CD14-positive monocyte (primary cell): ENCODE data around the gene NOP10. TPM values are rescaled to one million over a fixed set of nuclear protein-coding genes. Genes with fewer than 3 reads are reported as not detected.

Experiments used
- DNase-seq, 3 donors: peaks; one replicate each; pipeline ENCODE4 v3.0.0-alpha.2; 2011 to 2022
- H2AFZ ChIP-seq: 2 replicates; pipeline ENCODE4 v1.6.0; 2012; ENCODE audit warnings: mild to moderate bottlenecking, low read depth, low read length, inconsistent platforms; ENCODE audit not compliant: insufficient read depth, poor library complexity, severe bottlenecking
- H3K27ac ChIP-seq, 2 donors: 1 replicate in 1 of 2; 2 replicates in 1 of 2; pipeline ENCODE4 v1.5.1; 2012 to 2013; ENCODE audit warnings: low read length in 2 of 2, control low read depth in 1 of 2, inconsistent platforms in 1 of 2, low read depth in 1 of 2, mild to moderate bottlenecking in 1 of 2
- H3K27me3 ChIP-seq, 2 donors: one replicate each; pipeline versions ENCODE4 v1.6.0 to v1.6.1; 2011 to 2013; ENCODE audit warnings: low read length in 2 of 2; ENCODE audit not compliant: control insufficient read depth in 2 of 2, insufficient read depth in 2 of 2
- H3K36me3 ChIP-seq, 2 donors: replicated peaks in 1 of 2; 1 replicate in 1 of 2; 2 replicates in 1 of 2; pipeline versions ENCODE4 v1.5.1 to v1.6.1; 2012 to 2013; ENCODE audit warnings: low read length in 2 of 2, control low read depth in 1 of 2, inconsistent platforms in 1 of 2, mild to moderate bottlenecking in 1 of 2; ENCODE audit not compliant: insufficient read depth in 2 of 2, control insufficient read depth in 1 of 2
- H3K4me1 ChIP-seq, 2 donors: 1 replicate in 1 of 2; 2 replicates in 1 of 2; pipeline versions ENCODE4 v1.5.1 to v1.6.1; 2012 to 2013; ENCODE audit warnings: low read length in 2 of 2, control low read depth in 1 of 2, inconsistent platforms in 1 of 2, mild to moderate bottlenecking in 1 of 2, moderate library complexity in 1 of 2; ENCODE audit not compliant: insufficient read depth in 2 of 2, control insufficient read depth in 1 of 2
- H3K4me2 ChIP-seq: replicated peaks from 2 replicates; pipeline ENCODE3; 2012; ENCODE audit warnings: low read length, moderate library complexity, mild to moderate bottlenecking; ENCODE audit not compliant: poor library complexity, severe bottlenecking; ENCODE audit errors: extremely low read depth
- H3K4me3 ChIP-seq, 3 experiments: fragments of 200-600 bp in 1 of 3; sonication (generic) in 1 of 3; replicated peaks in 1 of 3; 1 replicate in 2 of 3; 2 replicates in 1 of 3; pipeline ENCODE4 v1.5.1; 2011 to 2013; ENCODE audit warnings: low read length in 3 of 3, mild to moderate bottlenecking in 3 of 3, control low read depth in 2 of 3, low read depth in 2 of 3, inconsistent platforms in 1 of 3, moderate library complexity in 1 of 3
- H3K79me2 ChIP-seq: 2 replicates; pipeline ENCODE4 v1.6.0; 2012; ENCODE audit warnings: mild to moderate bottlenecking, control low read depth, inconsistent platforms, low read length, moderate library complexity; ENCODE audit not compliant: insufficient read depth
- H3K9ac ChIP-seq: 2 replicates; pipeline ENCODE4 v1.6.0; 2017; ENCODE audit warnings: low read length, mild to moderate bottlenecking; ENCODE audit not compliant: insufficient read depth, poor library complexity, severe bottlenecking
- H3K9me3 ChIP-seq, 2 donors: replicated peaks in 1 of 2; 1 replicate in 1 of 2; 2 replicates in 1 of 2; pipeline versions ENCODE4 v1.5.1 to v1.6.1; 2012 to 2013; ENCODE audit warnings: low read length in 2 of 2, control low read depth in 1 of 2; ENCODE audit not compliant: control insufficient read depth in 1 of 2, insufficient read depth in 1 of 2
- H4K20me1 ChIP-seq: 2 replicates; pipeline ENCODE4 v1.6.0; 2012; ENCODE audit warnings: mild to moderate bottlenecking, low read length, control low read depth, moderate library complexity; ENCODE audit not compliant: insufficient read depth
- H3K27ac Mint-ChIP-seq, 7 donors: one replicate each; pipeline ENCODE4 v1.8.0; 2020; ENCODE audit warnings: mild to moderate bottlenecking in 7 of 7, mixed read lengths in 7 of 7, moderate library complexity in 6 of 7, inconsistent platforms in 2 of 7
- H3K27me3 Mint-ChIP-seq, 3 donors: one replicate each; pipeline ENCODE4 v1.8.0; 2021 to 2022; ENCODE audit warnings: low read depth in 3 of 3, mild to moderate bottlenecking in 3 of 3, mixed read lengths in 3 of 3, moderate library complexity in 3 of 3, inconsistent platforms in 1 of 3
- H3K36me3 Mint-ChIP-seq, 2 donors: one replicate each; pipeline ENCODE4 v1.8.0; 2020; ENCODE audit warnings: mixed read lengths in 2 of 2, inconsistent platforms in 1 of 2, mild to moderate bottlenecking in 1 of 2
- H3K4me1 Mint-ChIP-seq: one replicate; pipeline ENCODE4 v1.8.0; 2020; ENCODE audit warnings: mild to moderate bottlenecking, mixed read lengths
- H3K4me3 Mint-ChIP-seq, 2 donors: one replicate each; pipeline ENCODE4 v1.8.0; 2020; ENCODE audit warnings: mild to moderate bottlenecking in 2 of 2, mixed read lengths in 2 of 2, moderate library complexity in 1 of 2
- H3K9me3 Mint-ChIP-seq, 7 donors: one replicate each; pipeline ENCODE4 v1.8.0; 2020 to 2022; ENCODE audit warnings: mixed read lengths in 7 of 7, mild to moderate bottlenecking in 6 of 7, moderate library complexity in 6 of 7, inconsistent platforms in 2 of 7
- CTCF ChIP-seq: fragments of 200-600 bp; IDR thresholded peaks from one replicate; pipeline ENCODE4 v1.8.0; 2022; ENCODE audit warnings: antibody characterized with exemption, mild to moderate bottlenecking
- WGBS: methylation state at CpG from one replicate; pipeline ENCODE4 v1.1.5; 2013; ENCODE audit warnings: missing lambda C conversion rate; ENCODE audit not compliant: insufficient coverage; 5-methylcytosine and 5-hydroxymethylcytosine counted together
- intact Hi-C, 2 donors: fragments of 100-400 bp; cut with micrococcal nuclease; formaldehyde crosslinking; loops; one replicate each; pipeline versions ENCODE4 v1.15.0 to v1.15.1; 2023
- polyA plus RNA-seq, 3 donors: library from polyadenylated mRNA; depleted of rRNA in 1 of 3; unstranded in 2 of 3; stranded (reverse) in 1 of 3; fragments of 300-500 nt in 2 of 3; fragments of >200 nt in 1 of 3; fragmentation: Illumina TruSeq in 2 of 3; gene quantifications; 1 replicate in 2 of 3; 2 replicates in 1 of 3; pipeline ENCODE4 v1.2.3, GENCODE V29; 2012 to 2021

NOP10 gene
- polyA plus RNA-seq, 3 donors, result 260 to 677 (median 586) TPM

- Mint-ChIP-seq H3K27me3 (peaks cover 0 to 2% (median 0%) of the 10 kb centered on the region in 3 donors), H3K4me3 (peak overlapping the region; percentile 93 to 98), H3K27ac (peak overlapping the region; percentile 94 to 99 (median 97)), H3K9me3 (peaks cover 0 to 3% (median 0%) of the 10 kb centered on the region in 7 donors), H3K4me1 (peaks cover 53% of the 10 kb centered on the region), H3K36me3 (peaks cover 25 to 36% of the 10 kb centered on the region in 2 donors)
- 0% methylated on average over 22 of the region's 26 CpGs for WGBS
- no peaks in the 10 kb centered on the region for H3K27me3 ChIP-seq
- peak overlapping the region; percentile 76 for H2AFZ ChIP-seq
- TF ChIP-seq CTCF, result no peak
- H3K4me2 ChIP-seq, result peak overlapping the region; percentile 92
- H3K36me3 ChIP-seq, result peaks cover 4 to 36% of the 10 kb centered on the region in 2 donors
- H3K27ac ChIP-seq, result peak overlapping the region; percentile 90 to 98
- H3K4me1 ChIP-seq, result peaks cover 57 to 74% of the 10 kb centered on the region in 2 donors
- intact Hi-C loops, result loop anchor here (5.0 to 10.0 kb wide), 4 partner anchors 112 to 648 kb away; partner anchors contain the start of genes EMC4 (in 1 of the 2), EMC7 (in 1 of the 2), PGBD4 (in 1 of the 2) and ZNF770 (in 1 of the 2)
- peak in 1 of 3 donors; percentile 10 for DNase-seq
- peaks cover 90% of the 10 kb centered on the region for H3K79me2 ChIP-seq
- no peaks in the 10 kb centered on the region for H3K9me3 ChIP-seq
- H4K20me1 ChIP-seq, result peaks cover 23% of the 10 kb centered on the region
- H3K4me3 ChIP-seq, result peak overlapping the region; percentile 75 to 99 (median 93)
- peak overlapping the region; percentile 96 for H3K9ac ChIP-seq
Measured at GRCh38 chr15:34336991-34337556, 5.9 kb downstream of the NOP10 start.

- H3K27ac Mint-ChIP-seq, result peak overlapping the region; percentile 94 to 99 (median 97)
- no peak for TF ChIP-seq CTCF
- H3K4me1 Mint-ChIP-seq, result peaks cover 51% of the 10 kb centered on the region
- H3K4me3 ChIP-seq, result peak overlapping the region; percentile 75 to 99 (median 93)
- peak overlapping the region; percentile 90 to 98 for H3K27ac ChIP-seq
- peaks cover 54 to 68% of the 10 kb centered on the region in 2 donors for H3K4me1 ChIP-seq
- no peaks in the 10 kb centered on the region for H3K27me3 ChIP-seq
- peaks cover 19% of the 10 kb centered on the region for H4K20me1 ChIP-seq
- H3K9ac ChIP-seq, result peak overlapping the region; percentile 96
- H3K4me3 Mint-ChIP-seq, result peak overlapping the region; percentile 93 to 98
- 60% methylated on average over 11 of the region's 16 CpGs for WGBS
- H2AFZ ChIP-seq, result peak overlapping the region; percentile 76
- H3K9me3 ChIP-seq, result no peaks in the 10 kb centered on the region
- H3K36me3 ChIP-seq, result peaks cover 10 to 39% of the 10 kb centered on the region in 2 donors
- peak; percentile 34 to 44 (median 38) for DNase-seq
- H3K27me3 Mint-ChIP-seq, result peaks cover 0 to 2% (median 0%) of the 10 kb centered on the region in 3 donors
- intact Hi-C loops, result loop anchor here (5.0 to 10.0 kb wide), 4 partner anchors 112 to 648 kb away; partner anchors contain the start of genes EMC4 (in 1 of the 2), EMC7 (in 1 of the 2), PGBD4 (in 1 of the 2) and ZNF770 (in 1 of the 2)
- H3K4me2 ChIP-seq, result peak overlapping the region; percentile 92
- H3K9me3 Mint-ChIP-seq, result peaks cover 0 to 3% (median 0%) of the 10 kb centered on the region in 7 donors
- peaks cover 23 to 36% of the 10 kb centered on the region in 2 donors for H3K36me3 Mint-ChIP-seq
- H3K79me2 ChIP-seq, result peaks cover 90% of the 10 kb centered on the region
Measured at GRCh38 chr15:34336231-34336990, 6.5 kb downstream of the NOP10 start.
